Activated CD4-positive, alpha-beta T cell treated with anti-CD3 and anti-CD28 coated beads, Interleukin-2, amount 10 ng/mL, durations not matched to agents 24 days and 14 days (primary cell): ENCODE measurements around the gene MFNG. TPM values are rescaled to one million over a fixed set of nuclear protein-coding genes. Genes with fewer than 3 reads are reported as not detected.

Experiments used
- DNase-seq: peaks from one replicate; pipeline ENCODE4 v3.0.0; 2022
- H3K27ac Mint-ChIP-seq: one replicate; pipeline ENCODE4 v1.8.0; 2022; ENCODE audit warnings: mild to moderate bottlenecking, mixed read lengths
- H3K27me3 Mint-ChIP-seq: one replicate; pipeline ENCODE4 v1.8.0; 2022; ENCODE audit warnings: mixed read lengths
- H3K36me3 Mint-ChIP-seq: one replicate; pipeline ENCODE4 v1.8.0; 2022; ENCODE audit warnings: low read depth, mild to moderate bottlenecking, mixed read lengths
- H3K4me1 Mint-ChIP-seq: one replicate; pipeline ENCODE4 v1.8.0; 2021; ENCODE audit warnings: mixed read lengths
- H3K4me3 Mint-ChIP-seq: one replicate; pipeline ENCODE4 v1.8.0; 2022; ENCODE audit warnings: mild to moderate bottlenecking, moderate library complexity, mixed read lengths
- H3K9me3 Mint-ChIP-seq: one replicate; pipeline ENCODE4 v1.8.0; 2021; ENCODE audit warnings: mixed read lengths
- intact Hi-C: fragments of 100-400 bp; cut with micrococcal nuclease; formaldehyde crosslinking; loops from one replicate; pipeline ENCODE4 v1.15.1; 2023
- total RNA-seq: library from RNA; stranded (reverse); gene quantifications from 2 replicates; pipeline ENCODE4 v1.2.3, GENCODE V29; 2022

Gene MFNG
- total RNA-seq, 1 donor from 2014 or later, result 207 TPM

GRCh38 chr22:37464181-37464580, 22.0 kb downstream of the MFNG start:
- intact Hi-C loops, result no loop called here

GRCh38 chr22:37462983-37463382, 23.2 kb downstream of the MFNG start:
- Mint-ChIP-seq H3K4me1 (peaks cover 4% of the 10 kb centered on the region), H3K27me3 (no peaks in the 10 kb centered on the region), H3K36me3 (peaks cover 25% of the 10 kb centered on the region), H3K27ac (no peak overlapping the region), H3K9me3 (no peaks in the 10 kb centered on the region), H3K4me3 (no peak overlapping the region)
- intact Hi-C loops, result no loop called here
- peak; percentile 69 for DNase-seq

More at GRCh38 chr22:37464181-37464580, 22.0 kb downstream of the MFNG start:
- Mint-ChIP-seq H3K27ac (no peak overlapping the region), H3K36me3 (peaks cover 31% of the 10 kb centered on the region), H3K4me1 (peaks cover 6% of the 10 kb centered on the region), H3K4me3 (no peak overlapping the region), H3K27me3 (no peaks in the 10 kb centered on the region), H3K9me3 (no peaks in the 10 kb centered on the region)
- no peak for DNase-seq

GRCh38 chr22:37462436-37462835, 23.7 kb downstream of the MFNG start:
- intact Hi-C loops, result no loop called here
- Mint-ChIP-seq H3K27me3 (no peaks in the 10 kb centered on the region), H3K36me3 (peaks cover 24% of the 10 kb centered on the region), H3K27ac (no peak overlapping the region), H3K4me3 (no peak overlapping the region), H3K9me3 (no peaks in the 10 kb centered on the region), H3K4me1 (peaks cover 6% of the 10 kb centered on the region)
- DNase-seq, result no peak

GRCh38 chr22:37461961-37462360, 24.2 kb downstream of the MFNG start:
- DNase-seq, result no peak
- H3K9me3 Mint-ChIP-seq, result no peaks in the 10 kb centered on the region
- no peak overlapping the region for H3K27ac Mint-ChIP-seq
- intact Hi-C loops, result no loop called here
- H3K27me3 Mint-ChIP-seq, result no peaks in the 10 kb centered on the region
- H3K4me1 Mint-ChIP-seq, result peaks cover 7% of the 10 kb centered on the region
- H3K36me3 Mint-ChIP-seq, result peaks cover 24% of the 10 kb centered on the region
- H3K4me3 Mint-ChIP-seq, result no peak overlapping the region

- Mint-ChIP-seq H3K27me3 (no peaks in the 10 kb centered on the region), H3K27ac (no peak overlapping the region), H3K4me1 (peaks cover 7% of the 10 kb centered on the region), H3K9me3 (no peaks in the 10 kb centered on the region), H3K4me3 (no peak overlapping the region), H3K36me3 (peaks cover 19% of the 10 kb centered on the region)
- no peak for DNase-seq
- intact Hi-C loops, result no loop called here
These were observed 25.5 kb downstream of the MFNG start for GRCh38 chr22:37460684-37461083.

GRCh38 chr22:37459206-37459605, 27.0 kb downstream of the MFNG start:
- peaks cover 10% of the 10 kb centered on the region for H3K36me3 Mint-ChIP-seq
- intact Hi-C loops, result loop anchor here (5.0 kb wide), 1 partner anchor 42 kb away; no protein-coding TSS in a partner anchor
- no peak for DNase-seq

GRCh38 chr22:37457093-37457893, 28.9 kb downstream of the MFNG start:
- no peaks in the 10 kb centered on the region for H3K9me3 Mint-ChIP-seq
- intact Hi-C loops, result loop anchor here (1.0 to 5.0 kb wide), 3 partner anchors 40 to 190 kb away; no protein-coding TSS in a partner anchor

More at GRCh38 chr22:37459206-37459605, 27.0 kb downstream of the MFNG start:
- H3K27me3 Mint-ChIP-seq, result no peaks in the 10 kb centered on the region
- no peak overlapping the region for H3K27ac Mint-ChIP-seq
- no peak overlapping the region for H3K4me3 Mint-ChIP-seq
- H3K4me1 Mint-ChIP-seq, result peaks cover 11% of the 10 kb centered on the region
- H3K9me3 Mint-ChIP-seq, result no peaks in the 10 kb centered on the region

GRCh38 chr22:37456346-37456745, 29.8 kb downstream of the MFNG start:
- Mint-ChIP-seq H3K27me3 (no peaks in the 10 kb centered on the region), H3K4me3 (no peak overlapping the region), H3K9me3 (no peaks in the 10 kb centered on the region), H3K4me1 (peaks cover 9% of the 10 kb centered on the region), H3K27ac (no peak overlapping the region), H3K36me3 (peaks cover 10% of the 10 kb centered on the region)
- no peak for DNase-seq
- intact Hi-C loops, result loop anchor here (5.0 kb wide), 1 partner anchor 39 kb away; no protein-coding TSS in a partner anchor

More at GRCh38 chr22:37457093-37457893, 28.9 kb downstream of the MFNG start:
- Mint-ChIP-seq H3K27ac (no peak overlapping the region), H3K36me3 (peaks cover 10% of the 10 kb centered on the region), H3K4me1 (peaks cover 9% of the 10 kb centered on the region), H3K27me3 (no peaks in the 10 kb centered on the region), H3K4me3 (no peak overlapping the region)
- DNase-seq, result peak; percentile 95

- no peaks in the 10 kb centered on the region for H3K9me3 Mint-ChIP-seq
- no peak overlapping the region for H3K27ac Mint-ChIP-seq
- peaks cover 9% of the 10 kb centered on the region for H3K4me1 Mint-ChIP-seq
- no peak overlapping the region for H3K4me3 Mint-ChIP-seq
- no peak for DNase-seq
- no peaks in the 10 kb centered on the region for H3K27me3 Mint-ChIP-seq
- peaks cover 10% of the 10 kb centered on the region for H3K36me3 Mint-ChIP-seq
- intact Hi-C loops, result loop anchor here (5.0 kb wide), 1 partner anchor 39 kb away; no protein-coding TSS in a partner anchor
These were observed 30.3 kb downstream of the MFNG start for GRCh38 chr22:37455896-37456295.

GRCh38 chr22:37454857-37455686, 31.1 kb downstream of the MFNG start:
- H3K9me3 Mint-ChIP-seq, result no peaks in the 10 kb centered on the region
- no peak for DNase-seq
- H3K27me3 Mint-ChIP-seq, result no peaks in the 10 kb centered on the region
- peaks cover 7% of the 10 kb centered on the region for H3K36me3 Mint-ChIP-seq
- H3K27ac Mint-ChIP-seq, result no peak overlapping the region
- H3K4me1 Mint-ChIP-seq, result peaks cover 14% of the 10 kb centered on the region
- no peak overlapping the region for H3K4me3 Mint-ChIP-seq
- intact Hi-C loops, result loop anchor here (5.0 kb wide), 1 partner anchor 38 kb away; no protein-coding TSS in a partner anchor

- no peak for DNase-seq
- Mint-ChIP-seq H3K9me3 (no peaks in the 10 kb centered on the region), H3K36me3 (peaks cover 1% of the 10 kb centered on the region), H3K4me1 (peaks cover 14% of the 10 kb centered on the region), H3K27me3 (no peaks in the 10 kb centered on the region), H3K27ac (no peak overlapping the region), H3K4me3 (no peak overlapping the region)
- intact Hi-C loops, result no loop called here
These were observed 32.5 kb downstream of the MFNG start for GRCh38 chr22:37453696-37454095.

- Mint-ChIP-seq H3K4me1 (peaks cover 11% of the 10 kb centered on the region), H3K36me3 (no peaks in the 10 kb centered on the region), H3K9me3 (no peaks in the 10 kb centered on the region), H3K27ac (no peak overlapping the region), H3K27me3 (no peaks in the 10 kb centered on the region), H3K4me3 (no peak overlapping the region)
- DNase-seq, result no peak
- intact Hi-C loops, result no loop called here
These were observed 35.0 kb downstream of the MFNG start for GRCh38 chr22:37451218-37451617.

GRCh38 chr22:37449331-37450001, 36.7 kb downstream of the MFNG start:
- intact Hi-C loops, result no loop called here
- peaks cover 5% of the 10 kb centered on the region for H3K4me1 Mint-ChIP-seq
- no peak overlapping the region for H3K4me3 Mint-ChIP-seq
- H3K27me3 Mint-ChIP-seq, result peaks cover 2% of the 10 kb centered on the region
- H3K27ac Mint-ChIP-seq, result no peak overlapping the region
- H3K9me3 Mint-ChIP-seq, result no peaks in the 10 kb centered on the region
- H3K36me3 Mint-ChIP-seq, result no peaks in the 10 kb centered on the region
- DNase-seq, result no peak
